Common myeloid progenitor, CD34-positive (primary cell): ENCODE measurements around the gene ZNF268. TPM values are rescaled to one million over a fixed set of nuclear protein-coding genes. Genes with fewer than 3 reads are reported as not detected.

Experiments
- CTCF ChIA-PET: fragments of 350-600 bp; sonication (Branson Sonifier 250); formaldehyde crosslinking; loops from one replicate; lab custom pipeline; 2021; ENCODE audit warnings: antibody characterized with exemption; lab: Charles Lee
- POLR2A ChIA-PET: fragments of 350-600 bp; sonication (Branson Sonifier 250); formaldehyde crosslinking; loops from one replicate; lab custom pipeline; 2021; ENCODE audit warnings: antibody characterized with exemption; lab: Charles Lee
- DNase-seq, 3 donors: peaks; one replicate each; pipeline versions ENCODE4 v3.0.0 to v3.0.0-alpha.2; 2013
- H3K27ac ChIP-seq, 2 experiments: 1 replicate in 1 of 2; 2 replicates in 1 of 2; pipeline ENCODE4 v1.7.0; 2013; ENCODE audit warnings: inconsistent platforms in 2 of 2, low read length in 2 of 2, mild to moderate bottlenecking in 2 of 2, low read depth in 1 of 2, moderate library complexity in 1 of 2; ENCODE audit not compliant: severe bottlenecking in 2 of 2, insufficient read depth in 1 of 2, poor library complexity in 1 of 2
- H3K27me3 ChIP-seq, 5 experiments: replicated peaks in 2 of 5; 1 replicate in 3 of 5; 2 replicates in 2 of 5; pipeline versions ENCODE4 v1.6.1 to v1.7.0; 2013; ENCODE audit warnings: low read length in 4 of 5, mild to moderate bottlenecking in 2 of 5, moderate library complexity in 2 of 5, inconsistent platforms in 1 of 5; ENCODE audit not compliant: insufficient read depth in 5 of 5, control insufficient read depth in 4 of 5
- H3K36me3 ChIP-seq, 4 experiments: 1 replicate in 2 of 4; 2 replicates in 2 of 4; pipeline versions ENCODE4 v1.6.1 to v1.7.0; 2013; ENCODE audit warnings: low read length in 3 of 4, control low read depth in 1 of 4, mild to moderate bottlenecking in 1 of 4; ENCODE audit not compliant: control insufficient read depth in 4 of 4, insufficient read depth in 4 of 4
- H3K4me1 ChIP-seq, 4 experiments: 1 replicate in 3 of 4; 2 replicates in 1 of 4; pipeline versions ENCODE4 v1.6.1 to v1.7.1; 2013; ENCODE audit warnings: low read length in 3 of 4, mild to moderate bottlenecking in 3 of 4, control low read depth in 1 of 4, inconsistent platforms in 1 of 4, moderate library complexity in 1 of 4; ENCODE audit not compliant: control insufficient read depth in 4 of 4, insufficient read depth in 4 of 4; ENCODE audit errors: control extremely low read depth in 1 of 4
- H3K4me3 ChIP-seq, 7 experiments: 1 replicate in 4 of 7; 2 replicates in 3 of 7; pipeline versions ENCODE4 v1.5.1 to v1.7.0; 2013; ENCODE audit warnings: mild to moderate bottlenecking in 7 of 7, low read length in 6 of 7, moderate library complexity in 6 of 7, inconsistent platforms in 2 of 7, low read depth in 2 of 7, control low read depth in 1 of 7; ENCODE audit not compliant: insufficient read depth in 4 of 7, control insufficient read depth in 1 of 7; ENCODE audit errors: extremely low read depth in 1 of 7
- H3K9me3 ChIP-seq, 5 experiments: 1 replicate in 4 of 5; 2 replicates in 1 of 5; pipeline versions ENCODE4 v1.6.1 to v1.7.1; 2013; ENCODE audit warnings: low read length in 4 of 5, mild to moderate bottlenecking in 2 of 5, inconsistent platforms in 1 of 5, low read depth in 1 of 5, moderate library complexity in 1 of 5; ENCODE audit not compliant: control insufficient read depth in 4 of 5, insufficient read depth in 2 of 5; ENCODE audit errors: control extremely low read depth in 1 of 5
- WGBS: methylation state at CpG from one replicate; pipeline ENCODE4 v1.1.5; 2013; ENCODE audit not compliant: insufficient coverage; 5-methylcytosine and 5-hydroxymethylcytosine counted together
- polyA plus RNA-seq: library from polyadenylated mRNA; unstranded; fragments of 120-200 nt; gene quantifications from one replicate; pipeline ENCODE4 v1.2.1, GENCODE V29; 2013

The ZNF268 gene
- polyA plus RNA-seq: 14.0 TPM

DNA sequence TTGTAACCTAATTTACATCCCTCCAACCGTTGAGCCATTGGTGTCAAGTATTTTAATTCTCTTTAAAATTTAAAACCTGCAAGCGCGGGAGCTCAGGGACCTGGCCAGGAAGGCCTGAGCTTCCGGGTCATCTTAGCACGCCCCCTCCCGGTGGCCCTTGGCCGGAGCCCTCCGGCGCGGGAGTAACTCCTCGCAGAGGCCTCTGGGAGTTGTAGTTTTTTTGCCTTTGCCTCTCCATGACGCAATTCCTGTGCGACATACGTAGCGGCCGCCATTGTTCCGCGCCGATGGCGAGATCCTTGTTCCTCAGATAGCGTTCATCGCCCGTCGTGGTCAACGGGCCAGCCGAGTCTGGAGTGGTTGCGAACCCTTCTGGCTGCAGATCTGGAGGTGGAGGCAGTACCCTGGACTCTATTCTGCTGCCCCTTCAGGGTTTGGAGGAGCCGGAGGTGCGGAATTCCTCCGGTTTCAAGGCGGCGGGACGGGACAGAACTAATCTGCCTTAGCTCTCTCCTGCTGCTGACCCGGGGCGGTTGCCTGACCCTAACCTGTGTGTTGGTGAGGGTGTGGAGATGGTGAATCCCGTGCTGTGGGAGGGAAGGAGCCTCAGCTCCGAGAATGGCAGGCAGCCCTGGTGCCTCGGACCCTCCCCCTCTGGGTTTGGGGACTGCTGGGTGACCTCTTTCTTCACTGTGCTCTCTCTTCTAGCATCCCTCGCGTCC lies at the start of gene ZNF268:
TSS of gene ZNF268 (plus strand) at position 258 of the 722 bp plus-strand sequence. CDS start 503 bp downstream, outside the sequence.
- peaks cover 23 to 38% (median 33%) of the 10 kb centered on the region in 4 experiments for H3K36me3 ChIP-seq
- 1% methylated on average over 35 of the region's 40 CpGs for WGBS
- H3K9me3 ChIP-seq: peaks cover 15 to 64% (median 32%) of the 10 kb centered on the region in 5 experiments
- ChIA-PET CTCF (interaction anchor here (0.7 to 1.8 kb wide), 12 partner anchors 13 to 195 kb away, joined by 3 to 6 read pairs (median 3); partner anchors contain the start of genes ZNF10, ZNF26 and ZNF891), POLR2A (interaction anchor here (0.9 kb wide), 1 partner anchor 100 kb away, joined by 3 read pairs; the partner anchor contains the start of gene ZNF140)
- H3K27me3 ChIP-seq: no peaks in the 10 kb centered on the region
- peaks cover 4 to 9% (median 6%) of the 10 kb centered on the region in 4 experiments for H3K4me1 ChIP-seq
- peak within 1 kb of the TSS; percentile 81 to 100 (median 99) for H3K4me3 ChIP-seq
- peak within 1 kb of the TSS; percentile 93 to 96 for H3K27ac ChIP-seq
- DNase-seq: peak; percentile 94 to 97 (median 95)

- DNase-seq: peak in 1 of 3 donors; percentile 50
- no peak overlapping the region for H3K27ac ChIP-seq
- peaks cover 20 to 81% (median 61%) of the 10 kb centered on the region in 5 experiments for H3K9me3 ChIP-seq
- peaks cover 38 to 78% (median 58%) of the 10 kb centered on the region in 4 experiments for H3K36me3 ChIP-seq
- H3K4me1 ChIP-seq: peaks cover 0 to 4% (median 0%) of the 10 kb centered on the region in 4 experiments
- H3K4me3 ChIP-seq: no peak overlapping the region
- WGBS: 100% methylated on average over 2 of the region's 2 CpGs
- ChIA-PET POLR2A (no interaction called here), CTCF (no interaction called here)
- H3K27me3 ChIP-seq: no peaks in the 10 kb centered on the region
Observed at GRCh38 chr12:133135747-133136146, 45.5 kb upstream of the ZNF268 start.

- POLR2A ChIA-PET: no interaction called here
- WGBS: 100% methylated on average over 1 of the region's 2 CpGs
- Histone ChIP-seq H3K36me3 (peaks cover 16 to 76% (median 43%) of the 10 kb centered on the region in 4 experiments), H3K4me1 (no peaks in the 10 kb centered on the region), H3K4me3 (no peak overlapping the region), H3K9me3 (peaks cover 17 to 88% (median 59%) of the 10 kb centered on the region in 5 experiments), H3K27ac (no peak overlapping the region), H3K27me3 (no peaks in the 10 kb centered on the region)
- no peak for DNase-seq
- CTCF ChIA-PET: interaction anchor here (1.6 kb wide), 1 partner anchor 13 kb away, joined by 3 read pairs; no protein-coding TSS in a partner anchor
Observed at GRCh38 chr12:133145981-133146380, 35.3 kb upstream of the ZNF268 start.

DNA sequence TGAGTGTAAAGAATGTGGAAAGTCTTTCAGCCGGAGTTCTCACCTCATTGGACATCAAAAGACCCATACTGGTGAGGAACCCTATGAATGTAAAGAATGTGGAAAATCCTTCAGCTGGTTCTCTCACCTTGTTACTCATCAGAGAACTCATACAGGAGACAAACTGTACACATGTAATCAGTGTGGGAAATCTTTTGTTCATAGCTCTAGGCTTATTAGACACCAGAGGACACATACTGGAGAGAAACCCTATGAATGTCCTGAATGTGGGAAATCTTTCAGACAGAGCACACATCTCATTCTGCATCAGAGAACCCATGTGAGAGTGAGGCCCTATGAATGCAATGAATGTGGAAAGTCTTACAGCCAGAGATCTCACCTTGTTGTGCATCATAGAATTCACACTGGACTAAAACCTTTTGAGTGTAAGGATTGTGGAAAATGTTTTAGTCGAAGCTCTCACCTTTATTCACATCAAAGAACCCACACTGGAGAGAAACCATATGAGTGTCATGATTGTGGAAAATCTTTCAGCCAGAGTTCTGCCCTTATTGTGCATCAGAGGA lies 25.1 kb upstream of the ZNF268 start:
- WGBS: no CpG with 5 or more reads among the region's 2 CpGs
- peaks cover 43 to 74% (median 47%) of the 10 kb centered on the region in 4 experiments for H3K36me3 ChIP-seq
- H3K9me3 ChIP-seq: peaks cover 38 to 91% (median 65%) of the 10 kb centered on the region in 5 experiments
- POLR2A ChIA-PET: interaction anchor here (0.6 kb wide), 1 partner anchor 147 kb away, joined by 3 read pairs; no protein-coding TSS in a partner anchor
- no peak for DNase-seq
- CTCF ChIA-PET: interaction anchor here (1.3 kb wide), 1 partner anchor 12 kb away, joined by 3 read pairs; no protein-coding TSS in a partner anchor
- no peak overlapping the region for H3K27ac ChIP-seq
- H3K4me1 ChIP-seq: no peaks in the 10 kb centered on the region
- H3K27me3 ChIP-seq: no peaks in the 10 kb centered on the region
- H3K4me3 ChIP-seq: peak overlapping the region in 1 of 7 experiments; percentile 1

DNA sequence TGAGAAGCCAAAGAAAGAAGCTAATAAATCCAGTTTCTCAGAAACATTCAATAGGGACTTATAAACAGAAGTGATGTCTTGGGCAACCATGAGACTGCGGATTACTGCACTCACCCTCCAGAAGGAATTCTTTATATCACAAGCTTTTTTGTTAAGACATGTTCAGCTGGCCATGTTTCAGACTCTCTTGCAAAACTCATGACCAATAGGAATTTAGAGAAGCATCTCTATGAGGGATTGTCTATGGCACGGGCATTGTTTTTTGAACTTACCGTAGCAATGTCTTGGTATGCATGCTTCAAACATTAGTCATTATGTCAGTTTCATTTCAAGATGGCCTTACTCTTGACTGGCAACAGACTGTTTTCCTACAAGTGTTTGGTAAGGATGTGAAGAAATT lies 15.5 kb upstream of the ZNF268 start:
- Histone ChIP-seq H3K27ac (no peak overlapping the region), H3K9me3 (peaks cover 10 to 72% (median 24%) of the 10 kb centered on the region in 5 experiments), H3K36me3 (no peaks in the 10 kb centered on the region), H3K4me1 (no peaks in the 10 kb centered on the region), H3K4me3 (no peak overlapping the region), H3K27me3 (no peaks in the 10 kb centered on the region)
- WGBS: 100% methylated on average over 2 of the region's 3 CpGs
- CTCF ChIA-PET: no interaction called here
- POLR2A ChIA-PET: no interaction called here
- no peak for DNase-seq

- ChIA-PET POLR2A (no interaction called here), CTCF (no interaction called here)
- Histone ChIP-seq H3K27me3 (no peaks in the 10 kb centered on the region), H3K4me1 (no peaks in the 10 kb centered on the region), H3K4me3 (no peak overlapping the region), H3K9me3 (peaks cover 11 to 73% (median 27%) of the 10 kb centered on the region in 5 experiments), H3K27ac (no peak overlapping the region), H3K36me3 (no peaks in the 10 kb centered on the region)
- 100% methylated on average over 1 of the region's 1 CpG for WGBS
- no peak for DNase-seq
Observed at GRCh38 chr12:133172491-133172890, 8.8 kb upstream of the ZNF268 start.
